IMR-90 (cell line): ENCODE measurements around the gene FBN1.

Experiments used
- CEBPB ChIP-seq: IDR thresholded peaks from 2 replicates; pipeline ENCODE4 v1.6.1; 2012; ENCODE audit warnings: low read depth, low read length, improper control_type of control experiment
- CTCF ChIP-seq: conservative IDR thresholded peaks from 2 replicates; pipeline ENCODE4 v1.5.1; 2012; ENCODE audit warnings: mild to moderate bottlenecking, low read depth, low read length, improper control_type of control experiment
- ELK1 ChIP-seq: fragments of 150-350 bp; IDR thresholded peaks from 2 replicates; pipeline ENCODE4 v1.6.1; 2016; ENCODE audit warnings: low read depth, mild to moderate bottlenecking, low read length, moderate library complexity, borderline replicate concordance
- MAZ ChIP-seq: IDR thresholded peaks from 2 replicates; pipeline ENCODE4 v1.6.1; 2012; ENCODE audit warnings: low read depth, mild to moderate bottlenecking, low read length, improper control_type of control experiment, moderate library complexity, borderline replicate concordance
- POLR2A ChIP-seq: IDR thresholded peaks from 2 replicates; pipeline ENCODE4 v1.6.1; 2012; ENCODE audit warnings: mild to moderate bottlenecking, low read depth, low read length
- RFX5 ChIP-seq: IDR thresholded peaks from 2 replicates; pipeline ENCODE4 v1.8.0; 2012; ENCODE audit warnings: low read depth, mild to moderate bottlenecking, low read length, moderate library complexity

GRCh38 chr15:48604567-48604966 lies 40.9 kb downstream of the FBN1 start:
- TF ChIP-seq CTCF (no peak), ELK1 (no peak), RFX5 (no peak), POLR2A (no peak), CEBPB (peak; percentile 56; the same call in 1 of the 2 replicates), MAZ (no peak)
